Neural progenitor cell (in vitro differentiated cells): ENCODE results near the gene CDH12.

Experiments used
- CTCF ChIP-seq: fragments of 200-600 bp; sonication (generic); IDR thresholded peaks from 2 replicates; pipeline ENCODE4 v1.5.1; 2017; ENCODE audit warnings: antibody characterized with exemption, mild to moderate bottlenecking
- EZH2phosphoT487 ChIP-seq: fragments of 200-600 bp; sonication (generic); IDR thresholded peaks from 2 replicates; pipeline ENCODE4 v1.6.1; 2017; ENCODE audit warnings: antibody characterized with exemption

DNA sequence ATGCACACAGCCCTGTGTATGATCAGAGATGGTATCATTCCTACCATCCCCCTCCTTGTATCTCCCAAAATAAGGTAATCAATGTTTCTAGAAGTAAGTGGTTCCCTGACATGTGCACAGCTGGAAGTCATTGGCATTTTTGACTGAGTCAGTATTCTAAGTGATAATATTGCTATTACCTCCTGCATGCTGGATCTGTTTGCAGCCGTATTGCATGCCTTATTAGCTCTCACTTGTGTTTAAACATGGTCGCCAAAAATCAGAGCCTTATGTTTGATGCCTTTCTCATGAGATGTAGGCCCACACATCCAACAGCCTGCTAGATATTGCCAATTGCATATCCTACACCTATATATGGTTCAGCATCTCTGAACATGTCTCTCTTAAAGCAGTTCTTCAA is 254.3 kb downstream of the CDH12 start:
- TF ChIP-seq CTCF (no peak), EZH2phosphoT487 (no peak)
